SIG-M5 treated with dmso at 0.1 percent for 504 hours (cell line): ENCODE results near the gene CAPN10.

Source experiments
- DNase-seq: peaks from one replicate; lab custom pipeline; 2025; ENCODE audit not compliant: unreplicated experiment; lab: John Stamatoyannopoulos, UW

CAPN10 gene

DNA sequence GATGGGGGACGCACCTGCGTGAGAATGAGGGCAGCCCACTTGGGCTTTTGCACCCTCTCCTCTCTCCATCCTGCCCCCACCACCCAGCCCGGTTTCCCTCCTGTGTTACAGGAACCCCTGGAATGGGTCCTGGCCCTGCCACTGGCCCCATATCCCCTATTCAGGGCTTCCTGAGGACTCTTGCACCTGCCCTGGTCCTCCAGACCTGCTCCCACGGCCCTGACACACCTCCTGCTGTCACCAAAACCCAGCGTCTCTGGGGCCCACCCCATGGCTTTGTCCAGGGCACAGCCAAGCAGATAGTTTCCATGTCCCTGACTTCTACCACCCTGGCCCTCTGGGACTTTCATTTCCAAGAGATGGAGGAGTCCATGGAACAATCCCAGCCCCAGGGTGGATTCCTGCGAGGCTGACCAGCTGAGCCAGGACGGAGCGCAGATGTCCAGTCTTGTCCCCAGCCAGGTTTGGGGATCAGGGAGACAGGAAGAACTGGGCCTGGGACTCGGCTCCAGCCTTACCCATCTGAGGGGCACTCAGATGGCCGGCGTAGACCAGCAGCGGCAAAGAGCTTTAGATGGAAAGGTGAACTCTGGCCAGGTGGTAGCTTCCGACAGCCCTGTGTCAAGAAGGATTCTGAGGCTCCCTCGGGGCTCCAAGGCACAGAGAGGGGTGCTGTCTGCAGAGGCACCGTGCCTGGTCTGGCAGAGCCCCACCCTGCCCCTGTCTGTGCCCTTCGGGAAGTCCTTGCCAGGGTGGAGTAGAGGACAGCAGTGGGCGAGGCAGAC is 50.8 kb downstream of the CAPN10 start:
- DNase-seq, result no peak

DNA sequence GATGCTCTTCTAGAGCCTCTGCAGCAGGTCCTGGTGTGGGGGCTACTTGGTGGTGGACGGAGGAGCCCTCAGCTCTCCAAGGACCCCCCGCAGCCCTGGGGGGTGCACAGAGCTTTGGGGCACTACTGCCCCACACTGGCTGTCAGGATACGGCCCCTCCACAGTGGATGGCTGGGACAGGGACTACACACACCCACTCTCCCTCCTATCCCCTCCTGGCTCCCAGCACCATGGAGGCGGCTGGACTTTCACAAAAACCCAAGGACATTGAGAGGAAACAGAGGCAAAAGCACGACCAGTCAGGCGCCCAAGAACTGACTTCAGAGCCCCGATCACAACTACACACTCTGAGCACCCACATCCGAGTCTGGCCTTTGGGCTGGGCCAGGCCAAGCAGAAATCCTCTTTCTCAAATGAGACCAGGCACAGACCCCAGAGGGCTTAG is 51.4 kb downstream of the CAPN10 start:
- DNase-seq, result no peak

DNA sequence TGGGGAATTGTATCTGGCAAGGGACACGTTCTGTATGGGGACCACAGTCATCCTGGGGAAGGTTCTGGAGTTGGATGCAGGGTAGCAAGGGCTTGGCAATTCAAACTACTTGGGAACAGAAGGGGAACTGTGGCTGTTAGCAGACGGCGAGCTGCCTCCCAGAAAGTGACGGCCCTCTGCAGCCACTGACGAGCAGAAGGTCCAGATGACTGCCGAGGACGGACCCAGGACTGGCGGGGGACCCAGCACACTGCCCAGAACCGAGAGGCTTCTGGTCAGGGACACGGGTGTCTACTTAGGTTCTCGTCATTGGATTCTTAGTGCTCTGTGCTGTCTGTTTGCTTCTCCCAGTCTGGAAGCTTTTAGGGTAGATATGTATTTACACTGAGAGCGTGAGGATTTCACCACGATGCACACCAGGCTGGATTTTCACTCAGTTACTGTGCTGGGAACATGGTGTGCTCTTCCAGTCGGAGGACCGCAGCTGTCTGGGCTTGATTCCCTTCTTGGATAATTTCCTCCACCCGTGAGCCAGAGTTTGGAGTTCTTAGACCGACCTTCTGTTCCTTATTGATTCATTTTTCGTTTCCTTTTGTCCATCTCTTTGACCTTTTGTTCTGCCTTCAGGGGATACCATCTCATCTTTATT is 52.1 kb downstream of the CAPN10 start:
- DNase-seq, result no peak

DNA sequence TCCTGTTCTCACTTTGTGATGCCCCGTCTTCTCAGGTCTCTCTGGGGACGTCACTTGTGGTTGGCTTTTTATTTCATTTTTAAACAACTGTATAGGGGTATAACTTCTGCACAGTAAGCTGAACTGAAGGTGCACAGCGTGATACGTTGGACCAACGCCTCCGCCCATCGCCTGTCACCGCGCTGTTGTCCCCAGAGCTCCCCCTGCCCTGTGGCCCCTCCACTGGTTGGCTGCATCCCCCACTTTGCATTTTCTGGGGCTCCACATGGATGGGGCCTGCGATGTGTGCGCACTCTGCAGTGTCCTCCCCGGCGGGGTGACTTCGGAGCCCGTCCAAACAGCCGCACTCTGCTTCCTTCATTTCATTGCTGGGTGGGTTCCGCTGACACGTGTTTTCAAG is 53.0 kb downstream of the CAPN10 start:
- no peak for DNase-seq

DNA sequence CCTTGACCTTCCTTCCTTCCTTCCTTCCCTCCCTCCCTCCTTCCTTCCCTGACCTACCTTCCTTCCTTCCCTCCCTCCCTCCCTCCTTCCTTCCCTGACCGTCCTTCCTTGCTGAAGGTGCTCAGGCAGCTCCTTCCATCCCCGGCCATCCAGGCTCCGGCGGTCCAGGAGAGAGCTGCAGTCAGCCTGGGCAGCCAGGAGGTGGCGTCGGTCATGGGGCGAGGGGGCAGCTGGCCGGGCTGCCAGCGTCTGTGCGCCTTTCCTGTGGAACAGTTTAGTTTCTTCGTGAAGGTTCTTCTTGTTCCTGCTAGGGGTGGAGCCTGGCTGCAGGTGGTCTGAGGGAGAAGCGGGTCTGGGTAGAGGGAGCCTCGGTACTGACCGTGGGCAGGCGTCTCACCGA is 54.4 kb downstream of the CAPN10 start:
- DNase-seq, result no peak

DNA sequence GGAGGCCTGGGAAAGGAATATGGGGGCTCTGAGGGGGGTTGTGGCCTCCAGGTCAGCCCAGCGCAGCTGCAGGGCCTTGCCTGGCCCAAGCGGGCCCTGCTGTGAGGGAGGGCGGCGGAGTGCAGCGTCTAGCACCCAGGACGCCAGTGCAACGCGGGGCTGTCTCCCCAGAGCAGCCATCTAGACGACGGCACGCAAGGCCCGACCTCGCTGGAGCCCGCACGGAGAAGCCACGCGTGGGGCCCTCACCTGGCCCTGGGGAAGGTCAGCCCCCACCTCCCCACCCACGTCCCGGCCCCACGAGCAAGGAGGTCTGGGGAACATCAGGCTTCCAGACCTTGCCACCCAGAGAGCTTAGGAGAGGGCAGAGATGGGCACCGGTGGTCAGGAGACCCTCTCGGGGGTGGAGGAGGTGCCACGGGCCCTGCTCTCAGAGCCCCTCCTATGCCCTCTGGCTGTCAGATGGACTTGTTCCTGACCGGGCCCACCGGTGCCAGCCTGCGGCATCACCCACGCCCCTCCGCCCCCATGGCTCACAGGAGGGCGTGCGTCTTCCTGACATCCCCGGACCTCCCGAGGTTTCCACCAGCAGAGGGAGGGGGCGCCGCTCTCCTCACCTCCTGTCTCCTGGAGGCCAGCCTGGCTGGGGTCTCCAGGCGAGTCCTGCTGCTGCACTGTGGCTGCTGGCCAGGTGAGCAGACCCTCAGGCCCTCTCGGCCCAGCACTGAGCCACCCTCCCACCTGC is 55.7 kb downstream of the CAPN10 start:
- no peak for DNase-seq

DNA sequence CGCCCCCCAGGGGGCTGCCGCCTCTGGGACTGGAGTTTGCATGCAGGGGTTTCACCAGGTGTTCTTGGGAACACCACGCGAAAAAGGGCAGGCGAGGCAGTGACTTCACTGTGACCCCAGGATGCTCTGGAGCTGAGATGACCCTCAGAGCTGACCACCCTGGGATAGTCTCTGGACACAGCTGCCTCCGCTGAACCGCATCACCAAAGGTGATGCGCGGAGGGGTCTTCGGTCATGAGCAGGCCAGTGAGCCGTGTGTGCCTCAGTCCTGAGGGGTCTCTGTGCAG is 56.2 kb downstream of the CAPN10 start:
- no peak for DNase-seq

DNA sequence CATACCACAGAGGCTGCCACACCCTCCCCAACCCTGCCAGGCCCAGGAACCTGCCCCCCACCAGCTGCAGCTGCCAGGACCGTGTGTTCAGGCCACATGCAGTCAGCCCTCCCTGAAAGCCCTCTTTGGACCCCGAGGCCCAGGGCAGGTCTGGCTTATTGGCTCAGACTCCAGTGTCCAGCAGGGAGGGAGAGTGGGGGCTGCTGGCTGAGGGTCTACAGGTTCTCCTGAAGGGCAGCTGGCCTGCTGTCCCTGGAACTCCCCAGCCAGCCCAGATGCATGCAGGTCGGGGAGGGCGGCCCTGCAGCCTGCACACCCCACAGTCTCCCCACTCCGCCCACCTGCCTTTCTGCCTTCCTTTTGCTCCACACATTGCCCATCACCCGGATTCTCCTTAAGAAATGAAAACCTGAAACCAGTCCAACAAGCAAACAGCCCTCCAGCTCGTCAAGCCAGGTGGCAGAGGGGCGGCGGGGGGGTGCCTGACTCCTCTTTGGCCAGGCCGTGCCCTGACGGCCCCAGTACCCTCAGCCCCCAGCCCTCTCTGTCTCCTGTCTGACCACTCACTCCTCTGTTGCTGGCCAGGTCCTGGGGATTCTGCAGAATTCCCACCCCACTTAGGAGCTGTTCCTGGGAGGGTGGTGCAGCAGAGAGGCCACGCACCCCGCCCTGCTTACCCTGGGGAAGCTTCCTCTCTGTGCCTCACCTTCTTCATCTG is 56.7 kb downstream of the CAPN10 start:
- no peak for DNase-seq

DNA sequence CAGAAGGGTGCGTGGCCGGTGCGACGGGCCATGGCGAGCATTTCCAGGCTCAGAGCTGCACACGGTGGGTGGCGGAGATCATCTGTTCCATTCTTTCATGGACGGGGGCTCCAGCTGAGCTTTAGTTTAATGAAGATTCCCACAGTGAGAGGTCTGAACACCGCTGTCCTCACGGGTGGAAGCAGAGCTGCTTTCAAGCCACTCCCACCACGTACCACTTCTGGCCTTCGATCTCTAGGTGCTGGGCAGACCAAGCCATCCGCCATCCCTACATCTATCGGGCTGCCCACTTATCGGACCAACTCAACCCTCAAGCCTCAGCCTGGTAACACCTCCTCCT is 57.2 kb downstream of the CAPN10 start:
- no peak for DNase-seq

DNA sequence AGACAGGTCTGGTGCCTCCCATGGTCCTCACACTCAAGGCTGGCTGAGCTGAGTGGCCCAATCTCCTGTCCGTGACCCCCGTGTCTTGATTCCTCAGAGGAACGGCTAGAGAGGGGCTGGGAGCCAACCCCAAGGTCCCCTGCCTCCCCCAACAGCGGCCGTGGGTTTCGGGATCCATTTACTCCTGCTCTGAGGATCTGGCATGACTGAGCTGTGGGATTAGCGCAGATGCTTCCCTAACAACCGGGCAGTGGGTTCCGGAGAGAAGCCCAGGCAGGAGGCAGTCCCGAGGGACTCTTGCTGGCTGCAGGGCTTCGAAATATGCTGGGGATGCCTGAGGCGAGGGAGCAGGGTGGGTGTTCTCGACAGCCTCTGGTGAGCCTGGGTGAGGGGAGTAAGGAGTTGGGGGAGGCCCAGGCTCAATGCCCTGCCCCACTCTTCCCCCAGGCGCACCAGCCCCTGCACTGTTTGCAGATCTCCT is 57.7 kb downstream of the CAPN10 start:
- no peak for DNase-seq

DNA sequence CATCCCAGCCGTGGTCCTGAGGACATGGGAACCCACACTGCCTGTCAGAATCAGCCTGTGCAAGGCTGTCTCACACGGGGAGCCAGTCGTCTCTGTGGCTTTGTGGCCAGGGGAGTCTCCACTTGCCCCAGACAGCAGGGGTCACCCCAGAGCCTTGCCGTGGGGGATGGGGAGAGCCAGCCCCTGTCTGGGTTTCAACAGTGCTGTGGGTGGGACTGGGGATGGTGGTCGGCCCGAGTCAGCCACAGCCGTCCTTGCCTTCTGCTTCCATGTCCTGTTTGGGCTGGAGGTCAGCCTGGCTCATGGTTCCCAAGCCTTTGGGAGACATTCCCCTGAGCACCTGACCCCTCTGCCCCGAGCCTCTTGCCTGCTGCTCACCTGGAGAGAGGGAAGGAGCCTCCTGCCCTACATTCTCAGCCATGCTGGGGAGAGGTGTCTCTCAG is 58.3 kb downstream of the CAPN10 start:
- no peak for DNase-seq

DNA sequence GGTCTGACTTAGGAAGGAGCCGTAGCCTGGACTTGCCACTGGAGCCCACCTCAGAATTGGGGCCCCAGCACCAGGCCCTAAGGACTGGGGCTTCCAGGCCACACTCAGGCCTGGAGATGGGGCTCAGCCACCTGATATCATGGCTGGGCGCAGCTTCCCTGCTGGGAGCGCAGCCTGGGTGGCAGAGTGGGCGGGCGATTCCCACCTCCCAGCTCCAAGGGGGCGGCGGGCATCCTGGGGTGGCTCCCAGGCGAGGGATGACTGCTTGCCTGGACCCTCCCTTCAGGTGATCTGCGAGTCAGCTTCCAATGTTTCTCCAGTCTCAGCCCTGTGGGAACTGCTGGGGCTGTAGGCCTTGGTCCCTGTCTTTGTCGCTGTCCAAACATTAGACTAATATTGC is 58.8 kb downstream of the CAPN10 start:
- no peak for DNase-seq

DNA sequence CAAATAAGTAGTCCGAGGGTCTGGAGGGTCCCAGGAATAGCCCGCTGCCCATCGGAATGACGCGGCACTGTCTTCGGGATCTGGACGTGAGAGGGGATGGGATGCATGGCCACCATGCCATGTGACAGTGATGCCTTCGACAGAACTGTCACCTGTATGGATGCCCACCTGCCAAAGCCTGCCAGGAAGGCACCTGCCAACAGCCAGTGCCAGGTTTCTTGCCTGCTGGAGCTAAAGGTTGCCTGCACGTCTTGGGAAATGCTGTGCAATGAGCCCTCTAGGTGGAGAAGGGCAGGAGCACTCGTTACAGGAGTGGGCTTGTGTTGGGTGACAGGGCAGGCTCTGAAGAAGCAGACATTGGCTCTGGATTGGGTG is 59.3 kb downstream of the CAPN10 start:
- no peak for DNase-seq

DNA sequence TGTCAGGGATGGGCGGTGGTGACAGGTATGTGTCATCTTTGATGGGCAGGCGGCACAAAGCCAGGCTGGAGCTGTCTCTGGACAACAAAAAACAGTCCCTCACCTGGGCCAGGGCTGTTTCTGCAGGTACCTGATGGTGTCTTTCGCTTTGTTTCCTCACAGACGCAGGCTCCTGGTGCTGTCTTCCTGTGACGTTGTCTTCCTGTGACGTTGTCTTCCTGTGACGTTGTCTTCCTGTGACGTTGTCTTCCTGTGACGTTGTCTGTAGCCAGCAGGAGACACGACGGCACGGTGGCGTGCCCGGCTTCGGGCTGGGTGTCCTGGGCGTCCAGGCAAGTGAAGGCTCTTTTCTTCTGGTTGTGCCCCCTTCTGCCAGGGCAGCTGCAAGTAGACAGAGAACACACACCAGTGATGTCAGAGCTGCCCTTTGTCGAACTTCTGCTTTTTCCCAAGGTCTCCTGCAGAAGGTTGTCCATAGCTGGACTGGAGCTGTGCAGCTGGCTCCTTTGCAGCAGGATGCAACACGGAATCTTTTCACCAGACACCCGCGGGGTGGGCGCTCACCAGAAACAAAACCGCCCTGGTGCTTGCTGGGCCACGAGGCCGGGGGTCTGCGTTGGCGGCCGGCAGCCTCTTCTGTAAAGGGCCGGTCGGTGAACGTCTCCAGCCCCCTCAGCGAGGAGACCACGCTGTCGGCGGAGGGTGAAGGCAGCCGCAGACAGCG is 59.8 kb downstream of the CAPN10 start:
- peak; percentile 2 for DNase-seq

DNA sequence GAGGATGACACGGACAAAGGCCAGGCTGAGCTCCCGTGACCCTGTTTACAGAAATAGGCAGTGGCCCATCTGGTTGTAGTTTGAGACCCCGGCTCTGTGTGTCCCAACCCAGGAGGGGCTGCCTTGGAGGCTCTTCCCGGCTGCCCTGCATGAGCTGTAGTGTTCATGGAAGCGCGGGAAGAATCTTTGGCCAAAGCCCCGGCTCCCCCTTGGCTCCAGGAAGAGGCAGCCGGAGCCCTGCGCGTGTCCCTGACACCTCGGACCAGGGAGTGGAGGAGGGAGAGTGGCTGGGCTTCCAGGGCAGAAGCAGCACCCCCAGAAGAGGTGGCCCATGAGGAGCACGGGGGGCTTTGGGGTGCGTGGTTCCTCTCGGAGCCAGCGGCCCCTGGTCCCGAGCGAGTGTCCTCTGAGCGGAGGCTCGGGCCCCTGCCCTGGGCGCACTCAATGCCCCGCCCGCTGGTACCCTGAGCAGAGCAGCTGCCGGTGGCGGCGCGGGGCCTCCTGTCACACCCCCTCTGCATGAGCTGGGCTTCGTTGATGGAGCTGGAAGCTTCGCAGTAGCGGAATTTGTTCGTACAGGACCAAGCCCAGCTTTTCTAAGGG is 60.5 kb downstream of the CAPN10 start:
- DNase-seq, result no peak

DNA sequence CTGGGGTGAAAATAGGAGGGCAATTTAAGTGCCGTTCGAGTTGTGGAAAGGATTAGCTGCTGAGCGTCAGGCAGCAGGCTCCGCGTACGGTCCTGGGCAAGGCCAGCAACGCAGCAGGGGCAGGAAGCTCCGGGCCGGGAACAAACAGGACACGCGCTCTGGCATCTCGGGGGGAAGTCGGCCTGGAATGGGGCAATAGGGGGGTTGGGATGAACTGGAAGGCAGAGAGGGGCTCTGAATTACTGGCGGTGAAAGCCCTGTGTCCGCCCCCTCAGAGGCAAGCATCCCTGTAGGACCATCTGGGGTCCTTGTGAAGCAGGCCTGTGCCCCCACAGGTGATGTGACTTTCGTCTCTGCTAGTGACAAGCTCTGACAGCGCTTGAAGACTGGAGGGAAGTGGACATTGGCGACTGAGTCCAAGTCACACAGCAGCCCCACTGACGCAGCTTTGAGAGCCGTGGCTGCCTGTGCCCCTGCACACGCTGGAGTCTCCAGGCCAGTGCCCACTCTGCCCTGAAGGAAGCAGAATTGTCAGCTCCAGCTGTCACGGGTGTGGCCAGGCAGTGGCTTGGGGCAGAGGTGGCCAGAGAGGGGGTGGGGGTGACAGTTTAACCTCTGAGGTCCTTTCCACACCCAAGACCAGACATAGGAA is 61.1 kb downstream of the CAPN10 start:
- no peak for DNase-seq

DNA sequence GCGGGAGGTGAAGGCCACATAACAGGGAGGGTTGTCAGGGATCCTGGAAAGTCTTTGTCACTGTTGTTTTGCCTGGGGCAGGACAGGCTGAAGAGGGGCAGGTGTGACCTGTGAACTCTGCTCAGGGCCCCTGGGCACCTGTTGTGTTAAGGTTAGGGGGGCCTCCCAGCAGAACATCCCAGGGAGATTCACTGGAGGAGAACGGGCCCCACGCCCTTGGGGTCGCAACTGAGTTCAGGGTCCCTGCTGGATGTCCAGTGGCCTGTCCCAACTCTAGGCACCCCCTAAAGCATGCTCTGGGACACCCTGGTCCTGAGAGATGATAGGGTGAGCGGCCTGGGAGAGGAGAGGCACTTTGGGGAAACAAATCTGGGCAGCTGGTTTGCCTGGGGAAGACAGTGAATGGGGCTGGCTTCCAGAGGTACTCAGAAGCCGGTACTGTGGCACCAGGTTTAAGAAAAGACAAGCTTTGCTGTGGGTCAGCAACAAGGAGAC is 61.7 kb downstream of the CAPN10 start:
- no peak for DNase-seq
